Mucosa of descending colon (tissue), 3 donors: ENCODE measurements around the gene KIF6. TPM values are rescaled to one million over a fixed set of nuclear protein-coding genes. Genes with fewer than 3 reads are reported as not detected.
A peak's percentile ranks its signal among the peaks of the same experiment; 100 is the strongest.

Experiments used
- ATAC-seq: fragments of 200-7000 bp; cut with Tn5 transposase; one replicate; pipeline ENCODE4 v1.9.1; 2020; ENCODE audit warnings: mild to moderate bottlenecking, moderate library complexity
- DNase-seq, 3 donors: peaks; one replicate each; pipeline ENCODE4 v3.0.0-alpha.2; 2020
- H3K36me3 ChIP-seq: fragments of 200-600 bp; one replicate; pipeline ENCODE4 v1.8.0; 2021; ENCODE audit warnings: low read depth, mild to moderate bottlenecking
- H3K4me1 ChIP-seq: fragments of 200-600 bp; one replicate; pipeline ENCODE4 v1.8.0; 2021; ENCODE audit warnings: low read depth, mild to moderate bottlenecking
- H3K4me3 ChIP-seq: fragments of 200-600 bp; one replicate; pipeline ENCODE4 v1.8.0; 2021; ENCODE audit warnings: mild to moderate bottlenecking
- H3K9me3 ChIP-seq: fragments of 200-600 bp; one replicate; pipeline ENCODE4 v1.8.0; 2021; ENCODE audit warnings: mild to moderate bottlenecking
- CTCF ChIP-seq: fragments of 200-600 bp; IDR thresholded peaks from one replicate; pipeline ENCODE4 v1.8.0; 2022; ENCODE audit warnings: antibody characterized with exemption, mild to moderate bottlenecking
- intact Hi-C, 2 donors: fragments of 100-400 bp; cut with DNase I in 1 of 2; cut with micrococcal nuclease in 1 of 2; formaldehyde crosslinking; loops; one replicate each; pipeline versions ENCODE4 v1.11.0 to v1.11.1; 2022; cut with DNase I, micrococcal nuclease
- total RNA-seq, 3 donors: library from RNA; stranded (reverse); fragmentation: NEBNext Ultra II Directional in 2 of 3; extraction: Animal tissue kit (Norgen Biotek cat#: 25700) in 2 of 3; gene quantifications; one replicate each; pipeline versions ENCODE4 v1.2.1 to v1.2.4, GENCODE V29; 2021 to 2023
- donor health status: DM: no; HTN: no; CAD: no; lungs with moderate emphysema.
- donor health status: DM: no; HTN: no; CAD: no.
- donor health status: DM: no; HTN: yes; CAD: no.

Gene KIF6
- total RNA-seq, 3 donors from 2014 or later: 0.24 to 0.85 (median 0.52) TPM

- Histone ChIP-seq H3K36me3 (no peaks in the 10 kb centered on the region), H3K4me3 (no peak overlapping the region), H3K9me3 (no peaks in the 10 kb centered on the region), H3K4me1 (no peaks in the 10 kb centered on the region)
- ATAC-seq: peak; percentile 38
- intact Hi-C loops: no loop called here
- no peak for DNase-seq
- TF ChIP-seq CTCF: no peak
Measured at GRCh38 chr6:39330057-39330456, 395.2 kb downstream of the KIF6 start.

DNA sequence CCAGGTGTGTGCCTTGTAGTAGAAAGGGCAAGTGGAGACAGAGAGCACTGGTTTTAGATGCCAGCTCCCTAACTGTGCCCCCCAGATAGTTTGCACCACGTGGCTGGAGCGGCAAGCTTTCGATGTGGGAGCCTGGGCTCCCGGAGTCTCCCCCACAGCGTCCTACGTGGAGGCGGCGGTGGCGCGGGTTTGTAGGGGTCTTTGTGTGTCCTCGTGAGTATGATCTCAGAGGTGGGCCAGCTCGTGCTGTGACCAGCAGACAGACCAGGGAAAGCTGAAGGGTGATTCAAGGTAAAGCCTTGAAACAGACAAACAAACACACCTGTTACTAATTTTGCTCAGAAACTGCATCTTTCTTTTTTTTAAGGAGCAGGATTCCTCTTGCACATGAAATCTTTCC is 397.1 kb downstream of the KIF6 start:
- H3K4me1 ChIP-seq: no peaks in the 10 kb centered on the region
- intact Hi-C loops: no loop called here
- TF ChIP-seq CTCF: no peak
- no peaks in the 10 kb centered on the region for H3K9me3 ChIP-seq
- H3K4me3 ChIP-seq: no peak overlapping the region
- DNase-seq (no peak), ATAC-seq (no peak)
- H3K36me3 ChIP-seq: no peaks in the 10 kb centered on the region

- Histone ChIP-seq H3K9me3 (no peaks in the 10 kb centered on the region), H3K4me1 (no peaks in the 10 kb centered on the region), H3K36me3 (no peaks in the 10 kb centered on the region), H3K4me3 (no peak overlapping the region)
- intact Hi-C loops: no loop called here
- ATAC-seq (no peak), DNase-seq (no peak)
- no peak for TF ChIP-seq CTCF
Measured at GRCh38 chr6:39327507-39327906, 397.7 kb downstream of the KIF6 start.

- Histone ChIP-seq H3K36me3 (no peaks in the 10 kb centered on the region), H3K9me3 (no peaks in the 10 kb centered on the region), H3K4me1 (no peaks in the 10 kb centered on the region), H3K4me3 (no peak within 1 kb of the TSS)
- no peak for ATAC-seq
- DNase-seq: no peak
- no peak for TF ChIP-seq CTCF
- intact Hi-C loops: no loop called here
Measured at GRCh38 chr6:39322306-39322850, 402.8 kb downstream of the KIF6 start, which contains the start of gene KCNK16. KCNK16 (minus strand) TSS chr6:39322702; CDS start chr6:39322540, 162 bp downstream.

DNA sequence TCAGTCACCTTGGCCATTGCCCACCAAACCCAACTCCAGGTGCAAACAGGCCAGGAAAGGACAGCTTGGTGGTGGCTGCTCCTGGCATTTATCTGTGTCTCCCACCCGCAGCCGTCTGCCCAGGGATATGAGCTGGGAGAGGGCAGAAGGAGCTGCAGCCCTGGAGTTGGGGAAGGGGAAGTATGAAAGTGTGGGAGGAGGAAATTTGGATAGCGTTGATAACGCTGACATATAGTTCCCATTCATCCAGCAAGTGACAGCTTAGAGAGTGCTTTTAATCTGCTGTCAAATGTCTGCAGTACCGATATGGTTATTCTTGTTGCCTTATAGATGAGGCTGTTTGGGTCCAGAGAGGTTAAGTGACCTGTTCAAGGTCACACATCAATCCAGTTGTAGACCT is 403.4 kb downstream of the KIF6 start:
- TF ChIP-seq CTCF: no peak
- intact Hi-C loops: no loop called here
- H3K9me3 ChIP-seq: no peaks in the 10 kb centered on the region
- H3K4me3 ChIP-seq: no peak overlapping the region
- DNase-seq: no peak
- no peaks in the 10 kb centered on the region for H3K36me3 ChIP-seq
- no peaks in the 10 kb centered on the region for H3K4me1 ChIP-seq
- no peak for ATAC-seq
